Non-pigmented ciliary epithelial cell (primary cell): ENCODE results near the gene GAS6.

Experiments used
- DNase-seq: peaks from one replicate; pipeline ENCODE4 v3.0.0-alpha.2; 2010; ENCODE audit warnings: low read depth

Gene GAS6

DNA sequence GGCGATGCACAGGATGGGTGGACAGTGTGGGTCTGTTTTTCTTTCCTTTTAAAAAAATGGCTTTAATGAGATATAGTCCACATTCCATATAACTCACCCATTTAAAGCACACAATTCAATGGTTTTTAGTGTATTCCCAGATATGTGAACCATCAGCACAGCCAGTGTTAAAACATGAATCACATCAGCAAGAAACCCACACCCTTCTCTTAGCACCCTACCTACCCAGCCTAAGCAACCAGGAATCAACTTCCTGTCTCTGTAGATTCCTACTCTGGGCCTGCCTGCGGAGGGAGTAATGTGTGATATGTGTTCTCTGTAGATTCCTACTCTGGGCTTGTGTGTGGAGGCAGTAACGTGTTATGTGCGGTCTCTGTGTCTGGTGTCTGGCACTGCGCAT lies 92.9 kb downstream of the GAS6 start:
- DNase-seq, result no peak
